Duodenal mucosa (tissue), 2 donors: ENCODE measurements around the gene ANGPTL8.

ENCODE experiments used
- H3K27ac ChIP-seq: one replicate; pipeline ENCODE4 v1.7.0; 2013; ENCODE audit warnings: low read depth, low read length
- H3K27me3 ChIP-seq, 2 donors: one replicate each; pipeline ENCODE4 v1.7.0; 2013; ENCODE audit warnings: low read length in 2 of 2, control low read depth in 1 of 2; ENCODE audit not compliant: insufficient read depth in 2 of 2, control insufficient read depth in 1 of 2
- H3K36me3 ChIP-seq, 2 donors: one replicate each; pipeline ENCODE4 v1.7.0; 2013; ENCODE audit warnings: low read length in 2 of 2, control low read depth in 1 of 2; ENCODE audit not compliant: insufficient read depth in 2 of 2, control insufficient read depth in 1 of 2
- H3K4me1 ChIP-seq, 2 donors: one replicate each; pipeline ENCODE4 v1.7.0; 2013; ENCODE audit warnings: low read length in 2 of 2, control low read depth in 1 of 2; ENCODE audit not compliant: insufficient read depth in 2 of 2, control insufficient read depth in 1 of 2
- H3K4me3 ChIP-seq, 2 donors: one replicate each; pipeline ENCODE4 v1.7.0; 2013; ENCODE audit warnings: low read length in 2 of 2, low read depth in 1 of 2
- H3K9ac ChIP-seq, 2 donors: one replicate each; pipeline ENCODE4 v1.7.0; 2013; ENCODE audit warnings: low read length in 2 of 2, low read depth in 1 of 2
- H3K9me3 ChIP-seq, 2 donors: one replicate each; pipeline ENCODE4 v1.7.0; 2013; ENCODE audit warnings: low read length in 2 of 2, control low read depth in 1 of 2; ENCODE audit not compliant: control insufficient read depth in 1 of 2

ANGPTL8 gene

GRCh38 chr19:11203194-11204075 is 36.0 kb upstream of the ANGPTL8 start:
- Histone ChIP-seq H3K4me3 (no peak overlapping the region), H3K9me3 (no peaks in the 10 kb centered on the region), H3K36me3 (peaks cover 4 to 5% of the 10 kb centered on the region in 2 donors), H3K27me3 (no peaks in the 10 kb centered on the region), H3K27ac (peak overlapping the region; percentile 54), H3K4me1 (no peaks in the 10 kb centered on the region), H3K9ac (no peak overlapping the region)

GRCh38 chr19:11204076-11204602 is 35.3 kb upstream of the ANGPTL8 start:
- Histone ChIP-seq H3K27me3 (no peaks in the 10 kb centered on the region), H3K9ac (no peak overlapping the region), H3K27ac (no peak overlapping the region), H3K4me1 (no peaks in the 10 kb centered on the region), H3K36me3 (peaks cover 5 to 8% of the 10 kb centered on the region in 2 donors), H3K9me3 (no peaks in the 10 kb centered on the region), H3K4me3 (no peak overlapping the region)

GRCh38 chr19:11204943-11205349 is 34.5 kb upstream of the ANGPTL8 start:
- Histone ChIP-seq H3K36me3 (peaks cover 5 to 11% of the 10 kb centered on the region in 2 donors), H3K4me1 (no peaks in the 10 kb centered on the region), H3K9ac (no peak overlapping the region), H3K4me3 (no peak overlapping the region), H3K27me3 (no peaks in the 10 kb centered on the region), H3K9me3 (no peaks in the 10 kb centered on the region), H3K27ac (no peak overlapping the region)

DNA sequence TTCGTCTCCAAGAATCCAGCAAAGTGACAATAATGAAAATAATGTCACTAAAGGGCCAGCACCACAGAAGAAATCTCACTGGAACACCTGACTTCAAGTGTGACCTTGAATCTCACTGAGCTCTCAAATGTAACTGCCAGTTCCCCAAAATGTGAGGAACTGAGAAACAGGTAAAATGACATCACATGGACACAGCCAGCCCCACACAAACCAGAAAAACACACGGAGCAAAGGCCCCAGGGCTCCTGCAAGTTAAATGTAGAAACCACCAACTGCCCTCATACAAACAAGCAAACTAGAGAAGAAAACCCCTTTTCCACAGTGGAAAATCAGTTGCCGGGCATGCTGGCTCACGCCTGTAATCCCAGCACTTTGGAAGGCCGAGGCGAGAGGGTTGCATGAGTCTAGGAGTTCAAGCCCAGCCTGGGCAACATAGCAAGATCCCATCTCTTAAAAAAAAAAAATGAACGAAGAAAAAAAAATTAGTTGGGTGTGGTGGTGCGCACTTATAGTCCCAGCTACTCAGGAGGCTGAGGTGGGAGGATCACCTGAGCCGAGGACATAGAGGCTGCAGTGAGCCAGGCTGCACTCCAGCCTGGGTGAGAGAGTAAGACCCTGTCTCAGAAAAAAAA is 33.4 kb upstream of the ANGPTL8 start:
- Histone ChIP-seq H3K4me3 (no peak overlapping the region), H3K27ac (no peak overlapping the region), H3K9me3 (no peaks in the 10 kb centered on the region), H3K27me3 (no peaks in the 10 kb centered on the region), H3K4me1 (no peaks in the 10 kb centered on the region), H3K9ac (no peak overlapping the region), H3K36me3 (peaks cover 5 to 20% of the 10 kb centered on the region in 2 donors)

GRCh38 chr19:11208561-11209471 is 30.6 kb upstream of the ANGPTL8 start:
- Histone ChIP-seq H3K4me1 (no peaks in the 10 kb centered on the region), H3K27me3 (no peaks in the 10 kb centered on the region), H3K27ac (no peak overlapping the region), H3K9me3 (no peaks in the 10 kb centered on the region), H3K36me3 (peaks cover 9 to 36% of the 10 kb centered on the region in 2 donors), H3K9ac (no peak overlapping the region), H3K4me3 (no peak overlapping the region)

GRCh38 chr19:11209839-11210655 is 29.4 kb upstream of the ANGPTL8 start:
- Histone ChIP-seq H3K36me3 (peaks cover 15 to 41% of the 10 kb centered on the region in 2 donors), H3K9me3 (no peaks in the 10 kb centered on the region), H3K9ac (no peak overlapping the region), H3K4me3 (no peak overlapping the region), H3K4me1 (no peaks in the 10 kb centered on the region), H3K27ac (no peak overlapping the region), H3K27me3 (no peaks in the 10 kb centered on the region)

DNA sequence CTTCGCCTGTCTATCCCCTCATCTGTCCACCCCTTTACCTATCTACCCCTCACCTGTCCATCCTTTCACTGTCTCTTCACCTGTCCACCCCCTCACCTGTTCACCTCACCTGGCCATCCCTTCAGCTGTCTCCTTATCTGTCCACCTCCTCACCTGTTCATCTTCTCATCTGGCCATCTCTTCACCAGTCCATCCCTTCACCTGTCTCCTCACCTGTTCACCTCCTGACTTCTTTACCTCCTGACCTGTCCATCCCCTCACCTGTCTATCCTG is 28.8 kb upstream of the ANGPTL8 start:
- no peaks in the 10 kb centered on the region for H3K27me3 ChIP-seq
- H3K9me3 ChIP-seq: no peaks in the 10 kb centered on the region
- H3K27ac ChIP-seq: no peak overlapping the region
- H3K4me1 ChIP-seq: no peaks in the 10 kb centered on the region
- no peak overlapping the region for H3K9ac ChIP-seq
- peaks cover 19 to 47% of the 10 kb centered on the region in 2 donors for H3K36me3 ChIP-seq
- no peak overlapping the region for H3K4me3 ChIP-seq

- H3K36me3 ChIP-seq: peaks cover 28 to 47% of the 10 kb centered on the region in 2 donors
- no peaks in the 10 kb centered on the region for H3K4me1 ChIP-seq
- H3K27ac ChIP-seq: no peak overlapping the region
- H3K9me3 ChIP-seq: no peaks in the 10 kb centered on the region
- H3K27me3 ChIP-seq: no peaks in the 10 kb centered on the region
- no peak overlapping the region for H3K9ac ChIP-seq
- H3K4me3 ChIP-seq: no peak overlapping the region
Observed at GRCh38 chr19:11214387-11214786, 25.0 kb upstream of the ANGPTL8 start.

DNA sequence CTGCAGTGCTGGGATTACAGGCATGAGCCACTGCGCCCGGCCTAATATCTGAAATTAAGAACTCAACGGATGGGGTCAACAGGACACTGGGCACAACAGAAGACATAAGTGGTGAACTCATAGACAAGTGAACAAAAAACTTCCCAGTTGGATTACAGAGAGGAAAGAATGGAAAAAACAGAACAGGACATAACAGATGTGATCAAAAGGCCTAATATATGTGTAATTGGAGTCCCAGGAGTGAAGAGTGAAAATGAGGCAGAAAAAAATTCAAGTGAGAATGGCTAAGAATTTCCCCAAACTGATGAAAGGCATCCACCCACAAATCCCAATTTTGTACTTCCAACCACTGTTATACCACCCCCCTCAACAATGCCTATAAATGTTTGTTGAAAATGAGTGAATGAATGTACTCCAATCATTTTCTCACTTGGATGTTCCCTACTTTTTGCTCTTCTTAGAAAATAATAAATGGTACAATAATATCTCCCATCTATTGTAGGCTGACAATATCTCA is 18.3 kb upstream of the ANGPTL8 start:
- peaks cover 20 to 45% of the 10 kb centered on the region in 2 donors for H3K36me3 ChIP-seq
- H3K9me3 ChIP-seq: peaks cover 6 to 10% of the 10 kb centered on the region in 2 donors
- H3K4me3 ChIP-seq: no peak overlapping the region
- no peaks in the 10 kb centered on the region for H3K4me1 ChIP-seq
- H3K9ac ChIP-seq: no peak overlapping the region
- H3K27ac ChIP-seq: no peak overlapping the region
- no peaks in the 10 kb centered on the region for H3K27me3 ChIP-seq
